B cell (primary cell): ENCODE data around the gene FAM219A.
"Not testable (repeated sequence)": the region's sequence is repeated elsewhere in the genome, so short reads cannot be mapped to it uniquely, and the experiment has no call there.

ENCODE experiments used
- EZH2 ChIP-seq: IDR thresholded peaks from 2 replicates; pipeline ENCODE4 v1.6.1; 2012; ENCODE audit warnings: borderline replicate concordance, low read depth, mild to moderate bottlenecking, moderate library complexity, low read length; ENCODE audit not compliant: insufficient read depth, poor library complexity, severe bottlenecking
- TF ChIP-seq, protein P1 (sequence below): fragments of 200-600 bp; IDR thresholded peaks from one replicate; pipeline ENCODE4 v1.8.0; 2022; ENCODE audit warnings: antibody characterized with exemption, mild to moderate bottlenecking

DNA sequence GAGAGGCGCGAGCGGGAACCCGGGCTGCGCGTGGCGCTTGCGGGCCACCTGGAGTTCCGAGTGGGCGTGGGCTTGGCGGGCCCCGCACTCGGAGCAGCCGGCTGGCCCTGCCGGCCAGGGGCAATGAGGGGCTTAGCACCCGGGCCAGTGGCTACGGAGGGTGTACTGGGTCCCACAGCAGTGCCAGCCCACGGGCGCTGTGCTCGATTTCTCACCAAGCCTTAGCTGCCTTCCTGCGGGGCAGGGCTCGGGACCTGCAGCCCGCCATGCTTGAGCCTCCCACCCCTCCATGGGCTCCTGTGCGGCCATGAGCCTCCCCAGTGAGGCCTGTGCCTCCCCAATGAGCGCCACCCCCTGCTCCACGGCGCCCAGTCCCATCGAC is 20.5 kb downstream of the FAM219A start:
- TF ChIP-seq, protein P1, sequence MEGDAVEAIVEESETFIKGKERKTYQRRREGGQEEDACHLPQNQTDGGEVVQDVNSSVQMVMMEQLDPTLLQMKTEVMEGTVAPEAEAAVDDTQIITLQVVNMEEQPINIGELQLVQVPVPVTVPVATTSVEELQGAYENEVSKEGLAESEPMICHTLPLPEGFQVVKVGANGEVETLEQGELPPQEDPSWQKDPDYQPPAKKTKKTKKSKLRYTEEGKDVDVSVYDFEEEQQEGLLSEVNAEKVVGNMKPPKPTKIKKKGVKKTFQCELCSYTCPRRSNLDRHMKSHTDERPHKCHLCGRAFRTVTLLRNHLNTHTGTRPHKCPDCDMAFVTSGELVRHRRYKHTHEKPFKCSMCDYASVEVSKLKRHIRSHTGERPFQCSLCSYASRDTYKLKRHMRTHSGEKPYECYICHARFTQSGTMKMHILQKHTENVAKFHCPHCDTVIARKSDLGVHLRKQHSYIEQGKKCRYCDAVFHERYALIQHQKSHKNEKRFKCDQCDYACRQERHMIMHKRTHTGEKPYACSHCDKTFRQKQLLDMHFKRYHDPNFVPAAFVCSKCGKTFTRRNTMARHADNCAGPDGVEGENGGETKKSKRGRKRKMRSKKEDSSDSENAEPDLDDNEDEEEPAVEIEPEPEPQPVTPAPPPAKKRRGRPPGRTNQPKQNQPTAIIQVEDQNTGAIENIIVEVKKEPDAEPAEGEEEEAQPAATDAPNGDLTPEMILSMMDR = not testable (repeated sequence)
- TF ChIP-seq EZH2 = not testable (repeated sequence)
